ENCODE results near the gene EPS8L2.

EPS8L2 gene

GRCh38 chr11:746289-747157 is 40.5 kb downstream of the EPS8L2 start:
- Histone ChIP-seq H3K4me2 (peak overlapping the region; percentile 44), H3K4me3 (IDR thresholded peaks at IDR 0.05; ENCODE audit: insufficient read depth, low read depth, low read length) (no peak overlapping the region), H3K4me1 (ENCODE audit: low read depth, poor library complexity, severe bottlenecking) (peaks cover 24% of the 10 kb centered on the region), H2AFZ (ENCODE audit: low read depth) (peak overlapping the region; percentile 58), H3K9ac (peak overlapping the region; percentile 35; the same call in 1 of the 2 replicates), H3K27ac (peak overlapping the region; percentile 89), H3K36me3 (ENCODE audit: insufficient read depth) (no peaks in the 10 kb centered on the region), H3K79me2 (ENCODE audit: insufficient read depth, low read depth) (peaks cover 42% of the 10 kb centered on the region), H3K27me3 (ENCODE audit: insufficient read depth, low read depth) (no peaks in the 10 kb centered on the region), H4K20me1 (ENCODE audit: insufficient read depth) (no peaks in the 10 kb centered on the region)
- TF ChIP-seq CTCF (conservative IDR thresholded peaks at IDR 0.05; ENCODE audit: low read depth, low read length), result no peak

GRCh38 chr11:747158-748006 is 41.4 kb downstream of the EPS8L2 start, which contains the start of gene TALDO1:
TALDO1 (plus strand) TSS chr11:747464; CDS start chr11:747482, 18 bp downstream.
- Histone ChIP-seq H3K79me2 (ENCODE audit: insufficient read depth, low read depth) (peaks cover 50% of the 10 kb centered on the region), H3K9ac (peak within 1 kb of the TSS; percentile 75)

GRCh38 chr11:748007-748359 is 42.0 kb downstream of the EPS8L2 start:
- Histone ChIP-seq H3K79me2 (ENCODE audit: insufficient read depth, low read depth) (peaks cover 56% of the 10 kb centered on the region), H2AFZ (ENCODE audit: low read depth) (peak overlapping the region; percentile 58), H3K27ac (peak overlapping the region; percentile 89), H3K4me3 (IDR thresholded peaks at IDR 0.05; ENCODE audit: insufficient read depth, low read depth, low read length) (no peak overlapping the region), H3K4me2 (peak overlapping the region; percentile 96), H3K4me1 (ENCODE audit: low read depth, poor library complexity, severe bottlenecking) (peaks cover 24% of the 10 kb centered on the region), H3K36me3 (ENCODE audit: insufficient read depth) (no peaks in the 10 kb centered on the region), H3K9ac (peak overlapping the region; percentile 75), H3K27me3 (ENCODE audit: insufficient read depth, low read depth) (no peaks in the 10 kb centered on the region), H4K20me1 (ENCODE audit: insufficient read depth) (no peaks in the 10 kb centered on the region)
- no peak for TF ChIP-seq CTCF (conservative IDR thresholded peaks at IDR 0.05; ENCODE audit: low read depth, low read length)

More at GRCh38 chr11:747158-748006, 41.4 kb downstream of the EPS8L2 start, which contains the start of gene TALDO1:
- TF ChIP-seq CTCF (conservative IDR thresholded peaks at IDR 0.05; ENCODE audit: low read depth, low read length), result no peak
- H3K4me3 ChIP-seq (IDR thresholded peaks at IDR 0.05; ENCODE audit: insufficient read depth, low read depth, low read length), result no peak within 1 kb of the TSS
- H4K20me1 ChIP-seq (ENCODE audit: insufficient read depth), result no peaks in the 10 kb centered on the region
- H3K36me3 ChIP-seq (ENCODE audit: insufficient read depth), result no peaks in the 10 kb centered on the region
- H3K4me2 ChIP-seq, result peak within 1 kb of the TSS; percentile 96
- H3K27me3 ChIP-seq (ENCODE audit: insufficient read depth, low read depth), result no peaks in the 10 kb centered on the region
- peak within 1 kb of the TSS; percentile 89 for H3K27ac ChIP-seq
- H2AFZ ChIP-seq (ENCODE audit: low read depth), result peak within 1 kb of the TSS; percentile 58
- peaks cover 24% of the 10 kb centered on the region for H3K4me1 ChIP-seq (ENCODE audit: low read depth, poor library complexity, severe bottlenecking)

GRCh38 chr11:749731-750130 is 43.7 kb downstream of the EPS8L2 start:
- Histone ChIP-seq H4K20me1 (ENCODE audit: insufficient read depth) (peaks cover 5% of the 10 kb centered on the region; the same call in 1 of the 2 replicates), H3K9ac (no peak overlapping the region)

More at GRCh38 chr11:749731-750130, 43.7 kb downstream of the EPS8L2 start:
- Histone ChIP-seq H3K36me3 (ENCODE audit: insufficient read depth) (no peaks in the 10 kb centered on the region), H3K4me2 (peak overlapping the region; percentile 96), H3K79me2 (ENCODE audit: insufficient read depth, low read depth) (peaks cover 73% of the 10 kb centered on the region), H3K4me3 (IDR thresholded peaks at IDR 0.05; ENCODE audit: insufficient read depth, low read depth, low read length) (no peak overlapping the region), H3K27ac (peak overlapping the region; percentile 89; the same call in 1 of the 2 replicates), H3K27me3 (ENCODE audit: insufficient read depth, low read depth) (no peaks in the 10 kb centered on the region), H2AFZ (ENCODE audit: low read depth) (no peak overlapping the region), H3K4me1 (ENCODE audit: low read depth, poor library complexity, severe bottlenecking) (peaks cover 24% of the 10 kb centered on the region)
- TF ChIP-seq CTCF (conservative IDR thresholded peaks at IDR 0.05; ENCODE audit: low read depth, low read length), result no peak
